CD8-positive, alpha-beta memory T cell (primary cell): Measurements from ENCODE around the gene EMILIN2. TPM values are rescaled to one million over a fixed set of nuclear protein-coding genes. Genes with fewer than 3 reads are reported as not detected.
"Not testable (repeated sequence)": the region's sequence is repeated elsewhere in the genome, so short reads cannot be mapped to it uniquely, and the experiment has no call there.

Source experiments
- CTCF ChIA-PET: fragments of 350-600 bp; sonication (Branson Sonifier 250); formaldehyde crosslinking; loops from one replicate; lab custom pipeline; 2021; ENCODE audit warnings: antibody characterized with exemption; lab: Charles Lee
- POLR2A ChIA-PET: fragments of 350-600 bp; sonication (Branson Sonifier 250); formaldehyde crosslinking; loops from one replicate; lab custom pipeline; 2021; ENCODE audit warnings: antibody characterized with exemption; lab: Charles Lee
- DNase-seq, 5 donors: peaks; one replicate each; pipeline versions ENCODE4 v3.0.0 to v3.0.0-alpha.2; 2020 to 2022; ENCODE audit warnings: mixed read lengths in 1 of 5
- H3K27ac ChIP-seq: one replicate; pipeline ENCODE4 v1.7.0; 2013; ENCODE audit warnings: low read depth, mild to moderate bottlenecking, low read length, moderate library complexity
- H3K27me3 ChIP-seq: 2 replicates; pipeline ENCODE4 v1.7.0; 2013; ENCODE audit warnings: low read length, mild to moderate bottlenecking; ENCODE audit not compliant: insufficient read depth, poor library complexity, severe bottlenecking
- H3K36me3 ChIP-seq: 2 replicates; pipeline ENCODE4 v1.7.0; 2013; ENCODE audit warnings: mild to moderate bottlenecking, low read length, moderate library complexity; ENCODE audit not compliant: insufficient read depth
- H3K4me1 ChIP-seq: 2 replicates; pipeline ENCODE4 v1.7.0; 2013; ENCODE audit warnings: mild to moderate bottlenecking, low read length, moderate library complexity; ENCODE audit not compliant: insufficient read depth
- H3K4me3 ChIP-seq: 2 replicates; pipeline ENCODE4 v1.7.0; 2013; ENCODE audit warnings: mild to moderate bottlenecking, low read length
- H3K9me3 ChIP-seq: 2 replicates; pipeline ENCODE4 v1.7.0; 2013; ENCODE audit warnings: mild to moderate bottlenecking, low read length
- H3K27ac Mint-ChIP-seq, 8 donors: one replicate each; pipeline ENCODE4 v1.8.0; 2020 to 2021; ENCODE audit warnings: mixed read lengths in 8 of 8, mild to moderate bottlenecking in 6 of 8, inconsistent platforms in 3 of 8, moderate library complexity in 3 of 8
- H3K27me3 Mint-ChIP-seq, 2 donors: one replicate each; pipeline ENCODE4 v1.8.0; 2020 to 2021; ENCODE audit warnings: mixed read lengths in 2 of 2, mild to moderate bottlenecking in 1 of 2, moderate library complexity in 1 of 2
- H3K36me3 Mint-ChIP-seq, 3 donors: one replicate each; pipeline ENCODE4 v1.8.0; 2020 to 2021; ENCODE audit warnings: mixed read lengths in 3 of 3, inconsistent platforms in 1 of 3, mild to moderate bottlenecking in 1 of 3
- H3K4me1 Mint-ChIP-seq, 3 donors: one replicate each; pipeline ENCODE4 v1.8.0; 2020 to 2021; ENCODE audit warnings: mixed read lengths in 3 of 3, inconsistent platforms in 1 of 3, mild to moderate bottlenecking in 1 of 3
- H3K4me3 Mint-ChIP-seq, 7 donors: one replicate each; pipeline ENCODE4 v1.8.0; 2020 to 2021; ENCODE audit warnings: mixed read lengths in 7 of 7, mild to moderate bottlenecking in 6 of 7, moderate library complexity in 4 of 7, inconsistent platforms in 2 of 7
- H3K9me3 Mint-ChIP-seq, 5 donors: one replicate each; pipeline ENCODE4 v1.8.0; 2020 to 2022; ENCODE audit warnings: mixed read lengths in 5 of 5, mild to moderate bottlenecking in 3 of 5, moderate library complexity in 2 of 5, inconsistent platforms in 1 of 5
- polyA plus RNA-seq: library from polyadenylated mRNA; unstranded; fragments of 300-500 nt; fragmentation: Illumina TruSeq; gene quantifications from one replicate; pipeline ENCODE4 v1.2.3, GENCODE V29; 2021
- total RNA-seq, 2 experiments: library from RNA; stranded (reverse); gene quantifications; one replicate each; pipeline ENCODE4 v1.2.3, GENCODE V29; 2021

The EMILIN2 gene
- total RNA-seq (10 to 100 TPM; 22.7 to 27.8 TPM), polyA plus RNA-seq (4.5 TPM)

DNA sequence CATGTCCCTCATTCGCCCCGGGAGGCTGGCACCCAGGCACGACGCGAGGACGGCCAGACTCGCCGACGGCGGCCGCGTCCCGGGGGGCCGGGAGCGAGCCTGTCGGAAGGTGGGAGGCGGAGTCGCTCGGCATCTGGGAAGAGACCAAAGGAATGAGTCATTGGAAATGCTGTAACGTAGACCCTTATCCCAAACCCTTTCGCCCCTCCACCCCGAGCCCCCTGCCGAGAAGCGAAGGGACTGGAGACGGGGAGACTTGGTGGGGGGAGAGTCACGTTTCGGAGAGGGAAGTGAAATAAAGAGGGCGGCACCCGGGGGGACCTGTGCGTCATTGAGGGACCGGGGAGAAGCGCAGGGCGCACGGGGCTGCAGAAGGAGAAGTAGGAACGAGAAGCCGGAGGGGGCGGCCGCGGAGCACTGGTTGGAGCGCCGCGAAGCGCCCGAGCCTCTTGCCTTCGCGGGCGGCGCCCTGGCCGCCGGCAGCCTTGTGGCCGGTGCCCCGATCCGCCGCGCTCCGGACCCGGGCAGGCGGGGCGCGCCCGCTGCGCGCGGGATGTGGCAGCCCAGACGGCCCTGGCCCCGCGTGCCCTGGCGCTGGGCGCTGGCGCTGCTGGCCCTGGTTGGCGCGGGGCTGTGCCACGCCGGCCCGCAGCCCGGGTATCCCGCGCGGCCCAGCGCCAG is at the start of gene EMILIN2:
EMILIN2 (plus strand) TSS at position 371 of the 681 bp plus-strand sequence; CDS start at position 554, 183 bp downstream.
- H3K27me3 ChIP-seq, result peaks cover 18% of the 10 kb centered on the region
- POLR2A ChIA-PET, result no interaction called here
- peaks cover 17% of the 10 kb centered on the region for H3K4me1 ChIP-seq
- H3K27me3 Mint-ChIP-seq, result peaks cover 41 to 52% of the 10 kb centered on the region in 2 donors
- peaks cover 0 to 1% (median 0%) of the 10 kb centered on the region in 3 donors for H3K36me3 Mint-ChIP-seq
- peak within 1 kb of the TSS in 1 of 8 donors; percentile 20 for H3K27ac Mint-ChIP-seq
- CTCF ChIA-PET, result interaction anchor here (1.1 kb wide), 1 partner anchor 9 kb away, joined by 3 read pairs; no protein-coding TSS in a partner anchor
- DNase-seq, result peak in 4 of 5 donors; percentile 6 to 56 (median 32)
- peaks cover 17 to 27% (median 25%) of the 10 kb centered on the region in 3 donors for H3K4me1 Mint-ChIP-seq
- H3K4me3 Mint-ChIP-seq, result peak within 1 kb of the TSS; percentile 83 to 94 (median 87)
- H3K27ac ChIP-seq, result no peak within 1 kb of the TSS
- H3K9me3 ChIP-seq, result no peaks in the 10 kb centered on the region
- peak within 1 kb of the TSS; percentile 55 for H3K4me3 ChIP-seq
- no peaks in the 10 kb centered on the region for H3K36me3 ChIP-seq
- no peaks in the 10 kb centered on the region for H3K9me3 Mint-ChIP-seq

- H3K9me3 Mint-ChIP-seq, result no peaks in the 10 kb centered on the region
- peaks cover 14 to 85% (median 33%) of the 10 kb centered on the region in 3 donors for H3K36me3 Mint-ChIP-seq
- CTCF ChIA-PET, result no interaction called here
Observed at GRCh38 chr18:2797951-2798350, 48.9 kb upstream of the EMILIN2 start.

GRCh38 chr18:2799369-2799768 is 47.4 kb upstream of the EMILIN2 start:
- peaks cover 14 to 84% (median 40%) of the 10 kb centered on the region in 3 donors for H3K36me3 Mint-ChIP-seq
- H3K27ac Mint-ChIP-seq, result peak overlapping the region in 2 of 8 donors; percentile 66 to 67
- H3K27ac ChIP-seq, result no peak overlapping the region
- no peaks in the 10 kb centered on the region for H3K27me3 Mint-ChIP-seq
- H3K36me3 ChIP-seq, result peaks cover 64% of the 10 kb centered on the region
- H3K4me3 Mint-ChIP-seq, result no peak overlapping the region
- peaks cover 5 to 25% (median 18%) of the 10 kb centered on the region in 3 donors for H3K4me1 Mint-ChIP-seq
- no peaks in the 10 kb centered on the region for H3K9me3 ChIP-seq
- H3K27me3 ChIP-seq, result no peaks in the 10 kb centered on the region
- ChIA-PET POLR2A (no interaction called here), CTCF (no interaction called here)
- no peak for DNase-seq
- no peaks in the 10 kb centered on the region for H3K9me3 Mint-ChIP-seq
- H3K4me1 ChIP-seq, result no peaks in the 10 kb centered on the region
- no peak overlapping the region for H3K4me3 ChIP-seq

More at GRCh38 chr18:2797951-2798350, 48.9 kb upstream of the EMILIN2 start:
- Mint-ChIP-seq H3K4me1 (peaks cover 5 to 25% (median 18%) of the 10 kb centered on the region in 3 donors), H3K27ac (peak overlapping the region in 1 of 8 donors; percentile 9), H3K27me3 (no peaks in the 10 kb centered on the region), H3K4me3 (no peak overlapping the region)
- Histone ChIP-seq H3K27me3 (no peaks in the 10 kb centered on the region), H3K27ac (no peak overlapping the region), H3K9me3 (no peaks in the 10 kb centered on the region), H3K4me1 (no peaks in the 10 kb centered on the region), H3K36me3 (peaks cover 53% of the 10 kb centered on the region), H3K4me3 (no peak overlapping the region)
- DNase-seq, result no peak
- POLR2A ChIA-PET, result no interaction called here

GRCh38 chr18:2805970-2806943 is 40.5 kb upstream of the EMILIN2 start:
- Histone ChIP-seq H3K27ac (no peak overlapping the region), H3K36me3 (peaks cover 18% of the 10 kb centered on the region), H3K4me1 (no peaks in the 10 kb centered on the region), H3K9me3 (no peaks in the 10 kb centered on the region), H3K27me3 (no peaks in the 10 kb centered on the region), H3K4me3 (no peak overlapping the region)
- Mint-ChIP-seq H3K27ac (peak overlapping the region in 3 of 8 donors; percentile 19 to 69 (median 44)), H3K36me3 (peaks cover 12 to 33% (median 13%) of the 10 kb centered on the region in 3 donors), H3K4me3 (no peak overlapping the region), H3K4me1 (no peaks in the 10 kb centered on the region), H3K9me3 (peaks cover 8 to 13% (median 10%) of the 10 kb centered on the region in 5 donors), H3K27me3 (no peaks in the 10 kb centered on the region)
- CTCF ChIA-PET, result no interaction called here
- POLR2A ChIA-PET, result interaction anchor here (0.6 kb wide), 1 partner anchor 42 kb away, joined by 7 read pairs; no protein-coding TSS in a partner anchor
- no peak for DNase-seq

GRCh38 chr18:2808640-2809039 is 38.2 kb upstream of the EMILIN2 start:
- H3K27me3 Mint-ChIP-seq, H3K9me3 ChIP-seq, CTCF ChIA-PET, H3K27ac Mint-ChIP-seq, H3K4me3 ChIP-seq, H3K27ac ChIP-seq, H3K36me3 ChIP-seq, H3K4me1 ChIP-seq, H3K4me3 Mint-ChIP-seq, DNase-seq, POLR2A ChIA-PET, H3K4me1 Mint-ChIP-seq, H3K27me3 ChIP-seq: not testable (repeated sequence)
- Mint-ChIP-seq H3K9me3 (peaks cover 23 to 31% (median 29%) of the 10 kb centered on the region in 5 donors), H3K36me3 (peaks cover 7 to 30% (median 19%) of the 10 kb centered on the region in 3 donors)

DNA sequence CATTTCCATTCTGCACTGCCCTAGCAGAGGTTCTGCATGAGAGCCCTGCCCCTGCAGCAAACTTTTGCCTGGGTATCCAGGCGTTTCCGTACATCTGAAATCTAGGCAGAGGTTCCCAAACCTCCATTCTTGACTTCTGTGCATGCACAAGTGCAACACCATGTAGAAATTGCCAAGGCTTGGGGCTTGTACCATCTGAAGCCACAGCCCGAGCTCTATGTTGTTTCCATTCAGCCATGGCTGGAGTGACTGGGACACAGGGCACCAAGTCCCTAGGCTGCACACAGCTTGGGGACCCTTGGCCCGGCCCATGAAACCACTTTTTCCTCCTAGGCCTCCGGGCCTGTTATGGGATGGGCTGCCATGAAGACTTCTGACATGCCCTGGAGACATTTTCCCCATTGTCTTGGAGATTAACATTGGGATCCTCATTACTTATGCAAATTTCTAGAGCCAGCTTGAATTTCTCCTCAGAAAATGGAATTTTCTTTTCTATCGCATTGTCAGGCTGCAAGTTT is 37.1 kb upstream of the EMILIN2 start:
- H3K27me3 Mint-ChIP-seq, H3K4me1 Mint-ChIP-seq, H3K27me3 ChIP-seq, H3K36me3 ChIP-seq, H3K4me1 ChIP-seq, H3K27ac Mint-ChIP-seq, DNase-seq, CTCF ChIA-PET, H3K4me3 Mint-ChIP-seq, H3K4me3 ChIP-seq, H3K27ac ChIP-seq, POLR2A ChIA-PET, H3K9me3 ChIP-seq: not testable (repeated sequence)
- Mint-ChIP-seq H3K36me3 (peaks cover 5 to 37% (median 10%) of the 10 kb centered on the region in 3 donors), H3K9me3 (peaks cover 31 to 39% (median 32%) of the 10 kb centered on the region in 5 donors)

- Mint-ChIP-seq H3K4me1 (no peaks in the 10 kb centered on the region), H3K27ac (peak overlapping the region in 1 of 8 donors; percentile 15), H3K36me3 (peaks cover 0 to 37% (median 1%) of the 10 kb centered on the region in 3 donors), H3K4me3 (no peak overlapping the region), H3K9me3 (peaks cover 36 to 42% (median 39%) of the 10 kb centered on the region in 5 donors), H3K27me3 (no peaks in the 10 kb centered on the region)
- no peaks in the 10 kb centered on the region for H3K36me3 ChIP-seq
- H3K27ac ChIP-seq, result no peak overlapping the region
- H3K4me3 ChIP-seq, result no peak overlapping the region
- POLR2A ChIA-PET, result no interaction called here
- no peaks in the 10 kb centered on the region for H3K4me1 ChIP-seq
- no peaks in the 10 kb centered on the region for H3K9me3 ChIP-seq
- no peaks in the 10 kb centered on the region for H3K27me3 ChIP-seq
- CTCF ChIA-PET, result no interaction called here
- DNase-seq, result no peak
Observed at GRCh38 chr18:2811416-2811815, 35.4 kb upstream of the EMILIN2 start.
